Mesenchymal stem cell (in vitro differentiated cells and primary cell): ENCODE data around the gene GTF2H4.

Experiments used
- DNase-seq: peaks from one replicate; pipeline ENCODE4 v3.0.0-alpha.2; 2013
- H2AFZ ChIP-seq: one replicate; pipeline ENCODE4 v1.6.1; 2013; ENCODE audit warnings: low read depth, mild to moderate bottlenecking, control low read depth, inconsistent platforms, low read length, moderate library complexity
- H2AK5ac ChIP-seq: 2 replicates; pipeline ENCODE4 v1.6.1; 2013; ENCODE audit warnings: low read length, moderate library complexity, mild to moderate bottlenecking, inconsistent platforms; ENCODE audit not compliant: severe bottlenecking
- H2BK120ac ChIP-seq: one replicate; pipeline ENCODE4 v1.6.1; 2013; ENCODE audit warnings: low read depth, mild to moderate bottlenecking, inconsistent platforms, low read length, moderate library complexity
- H2BK12ac ChIP-seq, 2 experiments: one replicate each; pipeline ENCODE4 v1.6.1; 2013; ENCODE audit warnings: inconsistent platforms in 2 of 2, low read length in 2 of 2, mild to moderate bottlenecking in 2 of 2, moderate library complexity in 2 of 2, control low read depth in 1 of 2
- H2BK15ac ChIP-seq: one replicate; pipeline ENCODE4 v1.6.1; 2013; ENCODE audit warnings: mild to moderate bottlenecking, low read depth, inconsistent platforms; ENCODE audit not compliant: poor library complexity, severe bottlenecking
- H2BK5ac ChIP-seq: 2 replicates; pipeline ENCODE4 v1.6.1; 2013; ENCODE audit warnings: low read depth, mild to moderate bottlenecking, low read length, control low read depth, inconsistent platforms; ENCODE audit not compliant: poor library complexity, severe bottlenecking
- H3K14ac ChIP-seq, 2 experiments: one replicate each; pipeline ENCODE4 v1.6.1; 2013; ENCODE audit warnings: inconsistent platforms in 2 of 2, low read length in 2 of 2, control low read depth in 1 of 2, mild to moderate bottlenecking in 1 of 2, moderate library complexity in 1 of 2
- H3K18ac ChIP-seq, 2 experiments: one replicate each; pipeline ENCODE4 v1.6.1; 2013; ENCODE audit warnings: inconsistent platforms in 2 of 2, low read length in 2 of 2, control low read depth in 1 of 2, low read depth in 1 of 2, mild to moderate bottlenecking in 1 of 2
- H3K23ac ChIP-seq, 2 experiments: one replicate each; pipeline ENCODE4 v1.6.1; 2013; ENCODE audit warnings: inconsistent platforms in 2 of 2, low read length in 2 of 2, mild to moderate bottlenecking in 2 of 2, moderate library complexity in 2 of 2, control low read depth in 1 of 2
- H3K27ac ChIP-seq: 2 replicates; pipeline ENCODE4 v1.5.1; 2013; ENCODE audit warnings: mild to moderate bottlenecking, moderate library complexity, low read length, control low read depth, inconsistent platforms; ENCODE audit not compliant: poor library complexity, severe bottlenecking
- H3K27me3 ChIP-seq, 2 experiments: 2 replicates each; pipeline versions ENCODE4 v1.6.1 to v1.7.0; 2013; ENCODE audit warnings: low read length in 2 of 2, mild to moderate bottlenecking in 2 of 2, moderate library complexity in 2 of 2, control low read depth in 1 of 2, inconsistent platforms in 1 of 2; ENCODE audit not compliant: control insufficient read depth in 1 of 2, insufficient read depth in 1 of 2
- H3K36me3 ChIP-seq, 2 experiments: 2 replicates each; pipeline versions ENCODE4 v1.6.1 to v1.7.0; 2013; ENCODE audit warnings: low read length in 2 of 2, control low read depth in 1 of 2, inconsistent platforms in 1 of 2, low read depth in 1 of 2, mild to moderate bottlenecking in 1 of 2; ENCODE audit not compliant: insufficient read depth in 2 of 2, control insufficient read depth in 1 of 2
- H3K4ac ChIP-seq, 2 experiments: one replicate each; pipeline ENCODE4 v1.6.1; 2013; ENCODE audit warnings: inconsistent platforms in 2 of 2, low read length in 2 of 2, mild to moderate bottlenecking in 2 of 2, moderate library complexity in 2 of 2, control low read depth in 1 of 2, low read depth in 1 of 2
- H3K4me1 ChIP-seq: 2 replicates; pipeline ENCODE4 v1.6.1; 2013; ENCODE audit warnings: low read depth, low read length, control low read depth; ENCODE audit not compliant: control insufficient read depth, insufficient read depth
- H3K4me2 ChIP-seq: 2 replicates; pipeline ENCODE4 v1.6.1; 2013; ENCODE audit warnings: low read length, mild to moderate bottlenecking, inconsistent platforms; ENCODE audit not compliant: poor library complexity, severe bottlenecking
- H3K4me3 ChIP-seq, 2 experiments: 2 replicates each; pipeline versions ENCODE4 v1.5.1 to v1.7.0; 2013; ENCODE audit warnings: low read length in 2 of 2, mild to moderate bottlenecking in 2 of 2, control low read depth in 1 of 2, low read depth in 1 of 2; ENCODE audit not compliant: insufficient read depth in 1 of 2
- H3K79me1 ChIP-seq: replicated peaks from 2 replicates; pipeline ENCODE4 v1.6.1; 2013; ENCODE audit warnings: mild to moderate bottlenecking, control low read depth, low read length, inconsistent platforms; ENCODE audit not compliant: poor library complexity, severe bottlenecking
- H3K9ac ChIP-seq: 2 replicates; pipeline ENCODE4 v1.7.0; 2013; ENCODE audit warnings: mild to moderate bottlenecking, low read length, moderate library complexity
- H3K9me3 ChIP-seq: 2 replicates; pipeline ENCODE4 v1.7.0; 2013; ENCODE audit warnings: mild to moderate bottlenecking, low read length; ENCODE audit not compliant: control insufficient read depth
- H4K8ac ChIP-seq: one replicate; pipeline ENCODE4 v1.6.1; 2013; ENCODE audit warnings: inconsistent platforms, mild to moderate bottlenecking, low read length, moderate library complexity
- H4K91ac ChIP-seq: one replicate; pipeline ENCODE4 v1.6.1; 2013; ENCODE audit warnings: mild to moderate bottlenecking, low read length, inconsistent platforms
- WGBS: methylation state at CpG from one replicate; pipeline ENCODE4 v1.1.7; 2013; ENCODE audit warnings: mixed read lengths; 5-methylcytosine and 5-hydroxymethylcytosine counted together

Gene GTF2H4

GRCh38 chr6:30914854-30915590 is 7.0 kb downstream of the GTF2H4 start:
- peak overlapping the region in 1 of 2 experiments; percentile 34 for H3K18ac ChIP-seq
- WGBS, result 75% methylated on average over 17 of the region's 17 CpGs
- no peak overlapping the region for H3K23ac ChIP-seq

GRCh38 chr6:30915591-30915946 is 7.6 kb downstream of the GTF2H4 start:
- Histone ChIP-seq H2AK5ac (no peak overlapping the region), H3K9me3 (no peaks in the 10 kb centered on the region), H3K4me1 (peaks cover 17% of the 10 kb centered on the region), H3K4me3 (peak overlapping the region in 1 of 2 experiments; percentile 83), H3K79me1 (peaks cover 19% of the 10 kb centered on the region), H3K9ac (peak overlapping the region; percentile 90), H3K4ac (no peak overlapping the region), H3K4me2 (no peak overlapping the region), H2BK15ac (no peak overlapping the region), H2BK12ac (no peak overlapping the region), H4K91ac (no peak overlapping the region), H3K14ac (no peak overlapping the region), H3K27ac (no peak overlapping the region), H3K27me3 (no peaks in the 10 kb centered on the region), H4K8ac (peak overlapping the region; percentile 69), H2AFZ (no peak overlapping the region), H3K36me3 (peaks cover 58 to 66% of the 10 kb centered on the region in 2 experiments), H2BK120ac (no peak overlapping the region), H3K18ac (no peak overlapping the region), H2BK5ac (no peak overlapping the region), H3K23ac (no peak overlapping the region)
- peak; percentile 80 for DNase-seq
- WGBS, result 26% methylated on average over 5 of the region's 5 CpGs

More at GRCh38 chr6:30914854-30915590, 7.0 kb downstream of the GTF2H4 start:
- Histone ChIP-seq H2BK15ac (no peak overlapping the region), H2AK5ac (peak overlapping the region; percentile 53), H3K27ac (peak overlapping the region; percentile 1), H3K9ac (peak overlapping the region; percentile 90), H2AFZ (no peak overlapping the region), H3K79me1 (peaks cover 20% of the 10 kb centered on the region), H3K14ac (no peak overlapping the region), H4K8ac (peak overlapping the region; percentile 52), H3K4me3 (peak overlapping the region in 1 of 2 experiments; percentile 83), H3K4me1 (peaks cover 17% of the 10 kb centered on the region), H3K9me3 (no peaks in the 10 kb centered on the region), H3K27me3 (no peaks in the 10 kb centered on the region), H3K36me3 (peaks cover 58 to 66% of the 10 kb centered on the region in 2 experiments), H2BK120ac (no peak overlapping the region), H3K4me2 (peak overlapping the region; percentile 75), H2BK12ac (peak overlapping the region in 1 of 2 experiments; percentile 7), H4K91ac (no peak overlapping the region), H3K4ac (peak overlapping the region; percentile 48 to 60), H2BK5ac (no peak overlapping the region)
- no peak for DNase-seq

- Histone ChIP-seq H3K4ac (no peak overlapping the region), H2BK15ac (no peak overlapping the region)
- WGBS, result 98% methylated on average over 7 of the region's 7 CpGs
Measured at GRCh38 chr6:30917041-30917440, 9.0 kb downstream of the GTF2H4 start.

GRCh38 chr6:30917487-30917886 is 9.5 kb downstream of the GTF2H4 start:
- H3K23ac ChIP-seq, result no peak overlapping the region
- no peak overlapping the region for H3K4me2 ChIP-seq
- H2BK15ac ChIP-seq, result no peak overlapping the region
- no peak overlapping the region for H2BK12ac ChIP-seq
- no peak for DNase-seq
- H4K91ac ChIP-seq, result no peak overlapping the region
- 94% methylated on average over 8 of the region's 8 CpGs for WGBS
- H3K27me3 ChIP-seq, result no peaks in the 10 kb centered on the region
- H3K4me3 ChIP-seq, result no peak overlapping the region
- peaks cover 27% of the 10 kb centered on the region for H3K4me1 ChIP-seq
- no peak overlapping the region for H2BK5ac ChIP-seq
- no peak overlapping the region for H4K8ac ChIP-seq
- H2AFZ ChIP-seq, result no peak overlapping the region
- no peak overlapping the region for H2BK120ac ChIP-seq
- no peak overlapping the region for H2AK5ac ChIP-seq
- H3K36me3 ChIP-seq, result peaks cover 59 to 66% of the 10 kb centered on the region in 2 experiments
- H3K18ac ChIP-seq, result no peak overlapping the region
- peaks cover 21% of the 10 kb centered on the region for H3K79me1 ChIP-seq
- no peak overlapping the region for H3K4ac ChIP-seq
- H3K14ac ChIP-seq, result no peak overlapping the region
- no peak overlapping the region for H3K9ac ChIP-seq
- no peak overlapping the region for H3K27ac ChIP-seq
- no peaks in the 10 kb centered on the region for H3K9me3 ChIP-seq

More at GRCh38 chr6:30917041-30917440, 9.0 kb downstream of the GTF2H4 start:
- H3K9me3 ChIP-seq, result no peaks in the 10 kb centered on the region
- no peak overlapping the region for H3K23ac ChIP-seq
- no peak overlapping the region for H3K27ac ChIP-seq
- peak overlapping the region; percentile 30 for H3K9ac ChIP-seq
- H3K18ac ChIP-seq, result no peak overlapping the region
- peaks cover 21% of the 10 kb centered on the region for H3K79me1 ChIP-seq
- H2AK5ac ChIP-seq, result peak overlapping the region; percentile 23
- peaks cover 22% of the 10 kb centered on the region for H3K4me1 ChIP-seq
- peaks cover 59 to 66% of the 10 kb centered on the region in 2 experiments for H3K36me3 ChIP-seq
- no peak overlapping the region for H3K14ac ChIP-seq
- no peaks in the 10 kb centered on the region for H3K27me3 ChIP-seq
- H2BK120ac ChIP-seq, result no peak overlapping the region
- H2BK5ac ChIP-seq, result no peak overlapping the region
- H3K4me2 ChIP-seq, result no peak overlapping the region
- DNase-seq, result no peak
- H2AFZ ChIP-seq, result no peak overlapping the region
- H2BK12ac ChIP-seq, result no peak overlapping the region
- H3K4me3 ChIP-seq, result no peak overlapping the region
- H4K8ac ChIP-seq, result no peak overlapping the region
- no peak overlapping the region for H4K91ac ChIP-seq
